ENCODE results near the gene CBX3. TPM values are rescaled to one million over a fixed set of nuclear protein-coding genes. Genes with fewer than 3 reads are reported as not detected.
A peak's percentile ranks its signal among the peaks of the same experiment; 100 is the strongest.

The CBX3 gene
- total RNA-seq, 1 experiment from 2014 or later: 132 TPM

- POLR2A ChIA-PET (ENCODE audit: unreplicated experiment): no interaction called here
- H3K4me3 ChIP-seq (ENCODE audit: low read length): peak overlapping the region; percentile 99; the same call in 1 of the 2 replicates
- peaks cover 82% of the 10 kb centered on the region for H3K36me3 ChIP-seq (ENCODE audit: low read depth, low read length)
- H4K20me1 ChIP-seq (ENCODE audit: low read length): peaks cover 85% of the 10 kb centered on the region
- H3K79me2 ChIP-seq (ENCODE audit: low read length): peaks cover 94% of the 10 kb centered on the region
- no peaks in the 10 kb centered on the region for H3K9me3 ChIP-seq (ENCODE audit: low read length)
- no peaks in the 10 kb centered on the region for H3K9me2 ChIP-seq (replicated peaks; ENCODE audit: low read length)
- intact Hi-C loops (cut with micrococcal nuclease): no loop called here
- H3F3A ChIP-seq (ENCODE audit: low read length, unreplicated experiment): peaks cover 43% of the 10 kb centered on the region
- H2AFZ ChIP-seq (ENCODE audit: low read length): no peak overlapping the region
- no TSS peak for BruUV-seq (replicated peaks)
- ATAC-seq (no peak), DNase-seq (no peak)
- TF ChIP-seq EZH2phosphoT487 (IDR thresholded peaks at IDR 0.05; ENCODE audit: borderline replicate concordance, low read length) (no peak), EZH2 (IDR thresholded peaks at IDR 0.05; ENCODE audit: low read length, unreplicated experiment) (no peak), CTCF (conservative IDR thresholded peaks at IDR 0.05; ENCODE audit: low read depth, low read length) (no peak)
- no peak overlapping the region for H3K9ac ChIP-seq (ENCODE audit: low read length)
- peaks cover 20% of the 10 kb centered on the region for H3K4me1 ChIP-seq (ENCODE audit: insufficient read depth, low read length)
- H3K27ac ChIP-seq (ENCODE audit: low read length): no peak overlapping the region
- CTCF ChIA-PET: no interaction called here
- peak overlapping the region; percentile 82 for H3K4me2 ChIP-seq (ENCODE audit: low read length)
- no peaks in the 10 kb centered on the region for H3K27me3 ChIP-seq (ENCODE audit: low read length)
Measured at GRCh38 chr7:26195867-26196657, 5.5 kb upstream of the CBX3 start.

DNA sequence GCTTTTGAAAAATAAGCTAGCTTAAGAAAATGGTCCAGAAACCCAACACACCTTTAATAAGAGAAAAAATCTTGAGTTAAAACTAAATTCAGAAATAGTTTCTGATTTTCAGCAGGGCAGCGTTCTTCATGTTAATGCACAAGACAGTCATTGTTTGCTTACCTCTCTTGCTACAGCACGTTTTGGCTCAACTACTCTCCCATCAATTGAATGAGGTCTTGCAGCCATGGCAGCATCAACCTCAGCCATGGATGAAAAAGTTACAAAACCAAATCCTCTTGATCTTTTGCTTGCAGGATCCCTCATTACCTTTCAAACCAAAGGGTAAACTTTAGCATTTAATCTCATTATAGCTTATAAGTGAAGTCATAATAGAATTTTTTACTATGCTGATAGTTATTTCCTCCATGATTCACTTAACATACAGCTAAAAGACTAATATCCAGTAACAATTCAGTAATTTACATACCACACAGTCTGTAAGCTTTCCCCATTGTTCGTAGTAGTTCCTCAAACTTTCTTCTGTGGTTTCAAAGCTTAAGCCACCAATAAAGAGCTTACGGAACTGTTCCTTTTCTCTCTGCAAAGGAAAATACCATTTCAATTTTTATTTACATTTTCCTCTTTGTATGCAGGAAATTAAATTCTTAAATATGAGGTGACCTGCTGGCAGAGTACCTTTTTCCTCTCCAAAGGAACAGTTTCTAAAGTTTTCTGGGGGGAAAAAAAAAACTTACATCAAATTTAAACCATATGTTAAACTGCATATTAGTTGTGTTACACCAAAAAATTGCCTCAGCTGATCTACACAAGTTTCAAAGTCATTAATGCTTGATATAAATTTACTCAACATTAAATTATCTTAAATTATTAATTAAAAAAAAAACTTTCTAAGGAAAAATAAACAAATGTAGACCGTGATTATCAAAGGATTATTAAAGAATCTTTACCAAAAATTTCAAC, 4.1 kb upstream of the CBX3 start:
- intact Hi-C loops (cut with micrococcal nuclease): loop anchor here (1.0 to 2.0 kb wide), 3 partner anchors 41 to 167 kb away; no protein-coding TSS in a partner anchor
- Histone ChIP-seq H3K27me3 (ENCODE audit: low read length) (no peaks in the 10 kb centered on the region), H3K79me2 (ENCODE audit: low read length) (peaks cover 90% of the 10 kb centered on the region), H3F3A (ENCODE audit: low read length, unreplicated experiment) (peaks cover 30% of the 10 kb centered on the region), H3K27ac (ENCODE audit: low read length) (no peak overlapping the region), H3K4me3 (ENCODE audit: low read length) (peak overlapping the region; percentile 99), H4K20me1 (ENCODE audit: low read length) (peaks cover 72% of the 10 kb centered on the region), H3K9ac (ENCODE audit: low read length) (peak overlapping the region; percentile 96; the same call in 1 of the 2 replicates), H2AFZ (ENCODE audit: low read length) (no peak overlapping the region), H3K4me1 (ENCODE audit: insufficient read depth, low read length) (peaks cover 20% of the 10 kb centered on the region), H3K36me3 (ENCODE audit: low read depth, low read length) (peaks cover 70% of the 10 kb centered on the region), H3K9me3 (ENCODE audit: low read length) (no peaks in the 10 kb centered on the region), H3K9me2 (replicated peaks; ENCODE audit: low read length) (no peaks in the 10 kb centered on the region), H3K4me2 (ENCODE audit: low read length) (peak overlapping the region; percentile 82)
- DNase-seq: no peak
- ChIA-PET POLR2A (ENCODE audit: unreplicated experiment) (interaction anchor here (0.6 to 0.7 kb wide), 2 partner anchors 45 to 300 kb away, joined by 3 read pairs; partner anchors contain the start of gene NFE2L3), CTCF (interaction anchor here (0.6 to 0.9 kb wide), 2 partner anchors 99 to 119 kb away, joined by 3 read pairs; no protein-coding TSS in a partner anchor)
- BruUV-seq (replicated peaks): TSS peak; percentile 8
- no peak for TF ChIP-seq EZH2phosphoT487 (IDR thresholded peaks at IDR 0.05; ENCODE audit: borderline replicate concordance, low read length)
- TF ChIP-seq CTCF (conservative IDR thresholded peaks at IDR 0.05; ENCODE audit: low read depth, low read length): no peak
- TF ChIP-seq EZH2 (IDR thresholded peaks at IDR 0.05; ENCODE audit: low read length, unreplicated experiment): no peak
- no peak for ATAC-seq

Data from PC-3 (cell line).